ENCODE results near the gene MPPED1. TPM values are rescaled to one million over a fixed set of nuclear protein-coding genes. Genes with fewer than 3 reads are reported as not detected.
A peak's percentile ranks its signal among the peaks of the same experiment; 100 is the strongest.

The MPPED1 gene
- total RNA-seq, 1 donor from 2014 or later = 526 TPM

DNA sequence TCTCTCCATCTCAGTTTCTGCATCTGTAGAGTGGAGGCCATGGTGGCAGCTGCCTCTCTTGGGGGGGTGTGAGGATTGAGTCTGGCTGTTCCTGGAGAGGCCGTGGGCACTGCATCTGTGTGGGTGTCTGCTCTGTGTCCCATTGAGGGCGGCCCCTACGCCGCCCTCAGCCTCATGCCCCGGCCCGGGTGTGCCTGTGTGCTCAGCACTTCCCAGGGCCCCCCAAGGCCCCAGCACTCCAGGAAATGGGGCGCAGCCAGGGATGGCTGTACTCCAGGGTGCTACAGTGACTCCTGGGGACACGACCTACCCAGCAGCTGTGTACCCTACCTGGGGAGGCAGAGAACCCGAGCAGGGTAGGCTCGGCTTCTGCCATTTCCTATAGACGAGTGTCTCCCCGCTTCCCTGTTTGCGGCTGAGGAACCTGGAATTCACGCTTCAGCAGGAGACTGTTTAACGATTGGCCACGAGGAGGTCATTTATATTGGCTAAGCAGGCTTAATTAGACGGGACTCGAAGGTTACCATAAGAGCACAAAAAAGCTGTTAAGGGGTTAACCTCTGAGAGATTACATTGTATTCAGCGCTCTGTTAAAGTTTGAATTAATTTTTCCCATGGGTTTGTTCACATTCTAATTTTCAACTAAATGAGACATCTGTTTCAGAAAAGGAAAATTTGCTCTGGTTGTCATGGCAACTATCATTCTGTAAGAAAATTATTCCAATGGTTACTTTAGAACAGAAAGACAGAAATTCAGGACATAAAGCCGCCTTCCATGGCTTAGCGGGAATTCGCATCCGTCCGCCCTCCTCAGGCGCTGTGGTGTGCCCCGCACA is 76.4 kb downstream of the MPPED1 start:
- FAIRE-seq = no peak

DNA sequence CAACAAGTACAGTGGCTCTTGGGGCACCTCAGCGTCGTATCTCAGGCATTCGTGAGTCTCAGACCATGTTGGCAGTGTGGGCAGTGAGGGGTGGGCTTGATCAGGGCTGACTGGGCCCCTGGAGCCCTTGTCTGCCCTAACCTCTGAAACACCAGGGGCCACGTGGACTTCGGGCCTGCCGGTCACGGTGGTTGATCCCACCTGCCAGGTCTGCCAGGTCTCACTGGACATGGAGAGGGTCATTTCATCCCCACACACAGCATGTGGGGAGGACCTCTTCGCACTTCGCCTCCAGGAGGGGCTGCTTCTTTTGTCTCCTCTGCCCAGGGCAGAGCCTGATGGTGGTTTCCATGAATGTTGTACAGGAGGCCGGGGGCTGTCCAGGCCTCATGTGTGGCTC is 77.1 kb downstream of the MPPED1 start:
- DNase-seq (ENCODE audit: low spot score in 2 of 2) (no peak), FAIRE-seq (no peak)

More for the DNA sequence above, 76.4 kb downstream of the MPPED1 start:
- DNase-seq (ENCODE audit: low spot score in 2 of 2) = no peak

DNA sequence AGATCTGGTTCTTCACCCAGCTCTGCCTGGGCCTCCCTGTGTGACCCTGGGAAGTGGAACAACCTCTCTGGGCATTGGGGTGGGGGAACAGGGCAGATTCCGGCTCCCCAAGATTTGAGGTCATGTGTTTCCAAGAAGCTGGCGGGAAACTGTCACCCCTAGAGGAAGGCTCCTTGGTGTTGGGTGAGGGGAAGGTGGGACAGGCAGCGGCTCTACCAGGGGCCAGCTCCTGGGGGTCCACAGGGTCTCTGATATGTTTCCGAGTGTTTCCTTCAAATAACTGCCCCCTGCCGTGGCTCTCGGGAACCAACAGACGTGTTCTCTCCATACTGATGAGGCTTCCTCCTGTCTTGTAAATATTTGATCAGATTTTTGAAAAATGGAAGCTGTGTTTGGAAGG is 78.5 kb downstream of the MPPED1 start:
- no peak for FAIRE-seq
- DNase-seq (ENCODE audit: low spot score in 2 of 2) = no peak

DNA sequence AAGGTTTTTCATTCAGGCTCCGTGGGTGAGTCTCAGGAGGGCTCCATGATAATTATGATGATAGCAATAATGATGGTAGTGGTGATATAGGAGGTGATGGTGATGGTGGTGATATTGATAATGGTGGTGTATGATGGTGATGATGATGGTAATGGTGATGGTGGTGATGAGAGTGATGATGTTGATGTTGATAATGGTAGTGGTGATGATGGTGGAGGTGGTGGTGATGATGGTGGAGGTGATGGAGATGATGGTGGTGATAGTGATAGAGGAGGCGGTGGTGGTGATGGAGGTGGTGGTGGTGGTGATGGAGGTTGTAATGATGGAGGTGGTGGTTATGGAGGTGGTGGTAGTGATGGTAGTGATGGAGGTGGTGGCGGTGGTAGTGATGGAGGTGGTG is 79.4 kb downstream of the MPPED1 start:
- no peak for FAIRE-seq
- no peak for DNase-seq (ENCODE audit: low spot score in 2 of 2)

DNA sequence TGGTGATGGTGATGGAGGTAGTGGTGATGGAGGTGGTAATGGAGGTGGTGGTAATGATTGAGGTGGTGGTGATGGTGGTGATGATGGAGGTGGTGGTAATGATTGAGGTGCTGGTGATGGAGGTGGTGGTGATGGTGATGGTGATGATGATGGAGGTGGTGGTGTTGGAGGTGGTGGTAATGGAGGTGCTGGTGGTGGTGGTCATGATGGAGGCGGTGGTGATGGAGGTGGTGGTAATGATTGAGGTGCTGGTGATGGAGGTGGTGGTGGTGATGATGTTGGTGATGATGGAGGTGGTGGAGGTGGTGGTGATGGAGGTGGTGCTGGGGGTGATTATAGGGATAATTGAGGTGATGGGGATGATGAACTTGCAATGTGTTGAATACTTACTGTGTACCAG is 79.9 kb downstream of the MPPED1 start:
- FAIRE-seq (no peak), DNase-seq (ENCODE audit: low spot score in 2 of 2) (no peak)

DNA sequence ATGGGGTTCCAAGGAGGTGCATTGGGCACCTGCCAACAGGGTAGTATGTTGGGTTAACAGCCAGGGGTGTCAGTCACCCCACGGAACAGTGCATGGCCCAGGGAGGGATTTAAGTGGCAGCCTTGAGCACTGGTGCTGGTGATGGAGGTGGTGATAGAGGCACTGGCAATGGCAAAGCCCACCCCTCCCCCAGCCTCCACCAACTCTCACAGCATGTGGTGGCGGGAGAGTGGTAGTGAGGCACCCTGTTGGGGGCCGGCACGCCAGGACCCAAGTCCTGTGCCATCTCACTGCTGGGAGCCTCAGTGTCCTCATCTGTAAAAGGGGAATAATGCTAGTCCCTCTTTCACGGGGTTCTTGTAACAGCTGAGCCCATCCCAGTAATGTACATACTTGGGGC is 81.5 kb downstream of the MPPED1 start:
- no peak for FAIRE-seq

DNA sequence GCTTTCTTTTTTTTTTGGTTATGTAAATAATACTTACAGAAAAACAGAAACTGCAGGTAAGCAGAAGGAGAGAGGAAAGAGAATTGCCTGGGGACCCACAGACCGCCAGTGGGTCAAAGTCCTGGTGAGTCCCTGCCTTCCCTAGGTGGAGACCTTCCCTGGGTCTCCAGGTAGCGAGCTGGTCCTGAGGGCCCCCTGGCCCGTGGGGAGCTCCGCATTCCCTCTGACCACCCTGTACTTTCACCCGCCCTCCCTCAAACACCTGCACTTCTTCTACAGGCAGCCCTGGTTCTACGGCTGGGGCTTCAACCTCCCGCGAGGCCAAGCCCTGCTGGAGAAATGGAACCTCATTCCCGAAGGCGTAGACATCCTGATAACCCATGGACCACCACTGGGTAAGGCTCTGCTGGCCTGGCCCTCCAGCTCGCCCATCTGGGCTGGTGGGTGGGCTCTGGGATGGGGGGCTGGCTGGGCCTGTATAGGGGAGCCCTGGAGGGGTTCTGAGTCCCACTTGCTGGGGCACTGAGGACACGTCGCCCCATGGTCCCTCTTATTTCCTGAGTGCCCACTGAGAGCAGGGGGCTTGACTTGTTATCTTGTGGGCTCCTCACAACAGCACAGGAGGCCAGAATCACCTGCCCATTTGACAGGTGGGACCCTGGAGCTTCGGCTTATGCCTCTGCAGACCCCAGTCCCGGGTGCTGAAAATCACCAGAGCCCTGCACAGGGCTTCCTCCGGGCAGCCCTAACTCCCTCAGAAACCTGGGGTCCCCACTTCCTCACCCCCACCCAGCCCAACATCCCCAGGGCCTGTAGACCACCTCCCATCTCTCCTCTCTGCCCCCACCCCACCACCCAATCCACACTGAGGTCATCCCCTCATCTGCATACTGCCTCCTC is 86.4 kb downstream of the MPPED1 start:
- DNase-seq (ENCODE audit: low spot score in 2 of 2) = no peak

More for the DNA sequence above, 81.5 kb downstream of the MPPED1 start:
- DNase-seq (ENCODE audit: low spot score in 2 of 2) = no peak

DNA sequence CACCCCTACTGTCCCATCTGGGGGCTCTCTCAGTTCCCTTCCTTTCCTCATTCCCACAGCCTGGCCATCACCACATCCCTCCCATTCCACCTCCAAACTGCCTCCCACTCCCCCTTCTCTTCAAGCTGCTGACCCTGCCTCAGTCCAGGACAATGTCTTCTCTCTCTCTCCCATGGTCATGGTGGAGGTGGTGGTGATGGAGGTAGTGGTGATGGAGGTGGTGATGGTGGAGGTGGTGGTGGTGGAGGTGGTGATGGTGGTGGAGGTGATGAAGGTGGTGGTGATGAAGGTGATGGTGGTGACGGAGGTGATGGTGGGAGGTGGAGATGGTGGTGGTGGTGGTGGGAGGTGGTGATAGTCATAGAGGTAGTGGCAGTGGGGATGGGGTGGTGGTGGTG is 87.0 kb downstream of the MPPED1 start:
- DNase-seq (ENCODE audit: low spot score in 2 of 2) = no peak

More for the DNA sequence above, 86.4 kb downstream of the MPPED1 start:
- FAIRE-seq = no peak

DNA sequence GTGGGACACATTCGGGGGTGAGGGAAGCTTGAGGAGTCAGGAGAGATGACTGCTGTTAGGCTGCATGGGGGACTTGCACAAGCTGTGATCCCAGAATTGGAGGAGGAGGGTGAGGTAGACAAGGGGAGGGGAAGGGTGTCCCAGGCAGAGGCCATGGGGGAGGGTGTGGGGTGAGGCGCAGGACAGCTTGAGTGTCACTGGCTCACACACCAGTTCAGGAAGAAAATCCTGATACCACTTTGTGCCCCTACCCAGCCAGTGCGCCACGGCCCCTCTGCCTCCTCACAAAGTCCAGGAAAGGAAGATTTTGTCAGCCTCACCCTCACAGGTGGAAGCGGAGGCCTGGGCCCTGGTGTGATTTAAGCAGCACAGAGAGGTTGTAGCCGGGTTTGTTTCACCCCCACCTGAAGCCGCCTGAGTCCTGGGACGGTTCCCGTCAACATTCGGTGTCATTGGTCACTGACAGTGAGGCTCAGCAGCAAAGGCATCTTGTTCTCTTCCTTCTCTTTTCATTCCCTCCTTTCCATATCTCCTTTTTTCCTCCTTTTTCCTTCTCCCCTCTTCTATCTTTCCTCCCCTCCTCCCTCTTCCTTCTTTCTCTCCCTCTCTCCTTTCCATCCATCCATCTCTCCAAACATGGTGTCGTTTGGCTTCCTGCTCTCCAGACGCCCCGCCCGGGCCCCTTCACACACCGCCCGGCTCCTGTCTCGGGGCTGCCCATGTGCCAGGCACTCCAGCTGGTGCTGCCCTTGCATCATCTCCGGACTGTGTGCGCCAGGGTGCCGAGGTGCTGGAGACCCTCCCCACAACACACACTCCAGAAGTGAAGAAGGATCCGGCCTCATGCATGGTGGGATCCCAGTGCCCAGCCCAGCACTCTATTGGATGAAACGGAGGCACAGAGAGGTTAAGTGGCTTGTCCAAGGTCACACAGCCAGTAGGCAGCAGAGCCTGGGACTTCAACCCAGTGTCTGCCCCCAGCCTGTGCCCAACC is 89.3 kb downstream of the MPPED1 start:
- FAIRE-seq (no peak), DNase-seq (ENCODE audit: low spot score in 2 of 2) (no peak)

More for the DNA sequence above, 87.0 kb downstream of the MPPED1 start:
- FAIRE-seq = no peak

DNA sequence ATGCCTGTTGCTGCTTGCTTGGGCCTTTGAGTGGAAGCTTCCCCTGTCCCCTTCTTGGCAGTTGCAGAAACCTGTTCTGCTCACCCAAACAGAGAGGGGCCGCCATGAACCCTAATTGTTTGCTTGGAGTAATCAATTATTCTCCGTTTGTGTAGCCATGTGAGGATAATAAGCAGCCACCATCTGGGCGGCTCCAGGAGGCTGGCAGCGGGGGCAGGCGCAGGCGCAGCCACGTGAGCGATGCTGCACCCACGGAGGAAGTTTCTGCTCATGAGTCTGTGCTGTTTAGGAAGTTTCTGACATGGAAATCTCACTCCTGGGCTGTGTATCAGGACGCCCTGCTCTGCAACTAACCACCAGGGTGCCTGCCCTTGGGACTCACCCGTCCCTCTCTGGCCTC is 90.1 kb downstream of the MPPED1 start:
- DNase-seq (ENCODE audit: low spot score in 2 of 2) (peak in 1 of 2 donors; percentile 49), FAIRE-seq (no peak)

DNA sequence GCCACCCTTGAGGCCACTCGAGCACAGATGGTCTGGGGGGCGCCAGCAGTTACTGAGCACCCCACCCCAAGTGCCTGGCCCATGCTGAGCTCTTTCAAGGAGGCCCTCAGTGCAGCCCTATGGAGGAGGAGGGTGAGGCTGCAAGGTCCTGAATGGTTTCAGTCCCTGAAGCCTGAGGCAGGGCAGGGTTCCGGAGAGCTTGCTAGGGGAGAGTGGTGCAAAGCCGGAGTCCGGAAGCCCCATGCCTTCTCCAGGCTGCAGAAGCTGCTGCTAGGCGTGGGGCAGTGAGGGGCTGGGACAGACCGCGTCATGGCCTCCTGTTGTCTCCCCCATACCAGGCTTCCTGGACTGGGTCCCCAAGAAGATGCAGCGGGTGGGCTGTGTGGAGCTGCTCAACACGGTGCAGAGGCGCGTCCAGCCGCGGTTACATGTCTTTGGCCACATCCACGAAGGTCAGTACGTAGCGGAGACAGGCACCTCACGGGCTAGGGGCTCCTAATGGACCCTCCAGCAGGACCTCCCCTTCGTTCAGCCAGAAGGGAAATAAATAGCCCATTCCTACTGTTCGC is 90.6 kb downstream of the MPPED1 start:
- DNase-seq (ENCODE audit: low spot score in 2 of 2) (no peak), FAIRE-seq (no peak)

DNA sequence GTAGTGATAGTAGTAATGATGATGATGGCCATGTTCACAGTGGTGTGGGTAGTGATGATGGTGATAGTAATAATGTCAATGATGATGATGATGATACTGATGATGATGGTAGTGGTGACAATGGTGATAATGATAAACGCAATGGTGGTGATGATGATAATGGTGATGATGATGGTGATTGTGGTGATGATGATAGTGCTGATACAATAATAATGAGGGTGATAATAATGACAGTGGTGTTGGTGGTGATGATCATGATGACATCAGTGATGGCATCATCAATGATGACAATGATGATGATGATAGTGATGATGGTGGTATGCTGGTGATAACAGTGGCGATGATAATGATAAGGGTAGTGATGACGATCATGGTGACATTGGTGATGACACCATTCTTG is 92.3 kb downstream of the MPPED1 start:
- DNase-seq (ENCODE audit: low spot score in 2 of 2) = no peak
- no peak for FAIRE-seq

DNA sequence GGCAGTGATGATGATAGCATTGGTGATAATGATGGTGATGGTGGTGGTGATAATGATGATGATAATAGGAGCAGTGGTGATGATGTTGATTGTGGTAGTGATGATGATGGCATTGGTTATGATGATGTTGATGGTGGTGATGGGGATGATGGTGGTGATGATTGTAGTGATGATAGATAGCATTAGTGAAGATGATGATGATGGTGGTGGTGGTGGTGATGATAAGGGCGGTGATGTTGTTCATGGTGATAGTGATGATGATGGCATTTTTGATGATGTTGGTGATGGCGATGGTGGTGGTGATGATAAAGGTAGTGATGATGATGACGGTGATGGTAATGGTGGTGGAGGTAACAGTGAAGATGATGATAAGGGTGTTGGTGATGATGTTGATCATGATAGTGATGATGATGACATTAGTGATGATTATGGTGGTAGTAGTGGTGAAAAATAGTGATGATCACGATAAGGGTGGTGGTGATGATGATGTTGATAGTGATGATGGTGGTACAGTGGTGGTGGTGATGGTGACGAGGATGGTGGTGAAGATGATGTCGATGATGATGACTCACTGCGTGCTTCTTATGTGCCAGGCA is 93.0 kb downstream of the MPPED1 start:
- FAIRE-seq (no peak), DNase-seq (ENCODE audit: low spot score in 2 of 2) (no peak)

DNA sequence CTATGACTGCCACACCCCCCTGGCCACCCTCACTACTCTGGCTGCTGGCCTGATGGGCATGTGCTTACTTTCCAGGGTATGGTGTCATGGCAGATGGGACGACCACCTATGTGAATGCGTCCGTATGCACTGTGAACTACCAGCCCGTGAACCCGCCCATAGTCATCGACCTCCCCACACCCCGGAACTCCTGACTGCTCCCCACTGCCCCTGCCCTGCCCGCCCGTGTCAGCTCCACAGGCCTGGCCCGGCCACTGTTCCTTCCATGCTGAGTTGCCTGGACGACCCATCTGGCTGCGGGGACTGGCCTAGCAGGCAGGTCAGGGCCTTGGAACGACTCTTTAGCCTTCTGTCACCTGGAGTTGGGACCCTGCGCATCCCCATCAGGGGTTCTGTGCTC is 93.6 kb downstream of the MPPED1 start:
- FAIRE-seq (no peak), DNase-seq (ENCODE audit: low spot score in 2 of 2) (no peak)

DNA sequence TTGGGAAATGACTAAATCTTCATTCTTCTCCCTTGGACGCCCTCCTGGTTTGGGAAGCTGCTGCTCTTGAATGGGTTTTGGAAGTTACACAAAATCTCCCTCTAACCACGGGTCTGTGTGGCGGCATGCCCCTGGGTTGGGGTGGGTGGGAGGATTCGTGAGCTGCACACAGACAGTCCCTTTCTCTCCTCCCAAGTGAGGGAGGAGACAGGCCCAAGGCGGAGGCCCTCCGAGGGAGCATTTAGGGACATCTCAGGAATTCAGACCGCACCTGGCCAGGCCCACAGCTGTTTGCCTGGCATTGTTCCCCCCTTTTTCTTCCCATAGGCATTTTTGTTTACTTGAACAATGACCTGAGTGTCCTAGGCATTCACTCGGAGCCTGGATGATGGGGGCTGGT is 94.1 kb downstream of the MPPED1 start:
- no peak for FAIRE-seq
- no peak for DNase-seq (ENCODE audit: low spot score in 2 of 2)

DNA sequence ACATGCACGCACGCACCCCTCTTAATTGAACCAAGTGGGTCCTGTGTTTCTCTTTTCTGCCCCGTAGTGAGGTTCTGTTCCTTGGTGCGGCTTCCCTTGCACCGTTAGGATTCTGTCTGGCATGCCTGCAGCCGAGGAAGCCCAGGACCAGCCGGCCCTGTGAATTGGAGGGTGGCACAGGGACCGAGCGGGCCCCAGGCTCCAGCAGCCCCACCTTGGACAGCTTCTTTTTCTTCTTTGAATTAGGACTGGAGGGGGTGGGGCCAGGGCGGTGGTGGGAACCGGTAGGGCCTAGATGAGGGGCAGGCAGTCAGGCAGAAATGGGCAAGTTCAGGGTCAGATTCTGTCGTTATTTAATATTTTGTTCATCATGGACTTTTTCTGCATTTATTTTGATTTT is 94.7 kb downstream of the MPPED1 start:
- FAIRE-seq (no peak), DNase-seq (ENCODE audit: low spot score in 2 of 2) (no peak)

DNA sequence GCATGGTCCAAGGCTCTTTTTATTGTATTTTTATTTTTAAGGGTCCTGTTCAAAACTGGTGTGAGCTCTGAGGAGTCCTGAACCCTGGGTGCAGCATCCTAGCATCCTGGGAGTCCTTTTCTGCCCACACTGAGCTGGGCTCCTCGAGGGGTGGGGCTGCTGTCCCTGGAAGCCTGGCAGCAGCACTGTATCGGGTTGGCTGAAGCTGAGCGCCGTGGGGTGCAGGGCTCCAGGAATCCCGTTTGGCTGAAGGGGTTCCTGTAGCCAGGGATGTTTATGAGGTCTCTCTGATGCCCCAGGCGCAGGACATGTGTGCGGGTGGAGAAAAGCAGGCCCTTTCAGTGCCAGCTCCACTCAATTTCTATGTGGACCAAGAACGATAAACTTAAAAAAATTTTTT is 95.4 kb downstream of the MPPED1 start:
- FAIRE-seq = no peak

DNA sequence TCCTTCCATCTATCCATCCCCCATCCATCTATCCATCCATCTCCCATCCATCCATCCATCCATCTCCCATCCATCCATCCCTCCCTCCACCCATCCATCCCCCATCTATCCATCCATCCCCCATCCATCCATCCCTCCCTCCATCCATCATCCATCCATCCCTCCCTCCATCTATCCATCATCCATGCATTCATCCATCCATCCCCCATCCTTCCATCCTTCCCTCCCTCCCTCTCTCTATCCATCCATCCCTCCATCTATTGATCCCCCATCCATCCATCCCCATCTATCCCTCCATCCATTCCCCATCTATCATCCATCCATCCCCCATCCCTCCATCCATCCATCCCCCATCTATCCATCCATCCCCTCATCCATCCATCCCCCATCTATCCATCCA is 96.7 kb downstream of the MPPED1 start:
- DNase-seq (ENCODE audit: low spot score in 2 of 2) (no peak), FAIRE-seq (no peak)

More for the DNA sequence above, 95.4 kb downstream of the MPPED1 start:
- no peak for DNase-seq (ENCODE audit: low spot score in 2 of 2)

DNA sequence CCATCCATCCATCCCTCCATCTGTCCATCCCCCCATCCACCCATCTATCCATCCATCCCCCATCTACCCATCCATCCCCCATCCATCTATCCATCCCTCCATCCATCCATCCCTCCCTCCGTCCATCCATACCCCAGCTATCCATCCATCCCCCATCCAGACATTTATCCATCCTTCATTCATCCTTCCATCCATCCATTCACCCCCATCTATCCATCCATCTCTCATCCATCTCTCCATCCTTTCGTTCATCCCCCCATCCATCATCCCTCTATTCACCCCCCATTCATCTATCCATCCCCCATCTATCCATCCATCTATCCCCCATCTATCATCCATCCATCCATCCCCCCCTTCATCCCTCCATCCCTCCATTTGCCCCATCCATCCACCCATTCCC is 97.5 kb downstream of the MPPED1 start:
- no peak for DNase-seq (ENCODE audit: low spot score in 2 of 2)
- no peak for FAIRE-seq
